ENCODE results near the gene GSTK1.
A peak's percentile ranks its signal among the peaks of the same experiment; 100 is the strongest.
"Not testable (repeated sequence)": the region's sequence is repeated elsewhere in the genome, so short reads cannot be mapped to it uniquely, and the experiment has no call there.

GSTK1 gene

GRCh38 chr7:143263266-143264195, at the start of gene GSTK1:
Gene GSTK1, plus strand, starts transcription at chr7:143263441. Its CDS starts 73 bp downstream, at chr7:143263514.
- FAIRE-seq (no peak), DNase-seq (ENCODE audit: insufficient read length, low spot score) (peak; percentile 68)
- TF ChIP-seq CTCF (IDR thresholded peaks at IDR 0.05; ENCODE audit: insufficient read depth, missing control alignments) = no peak

- DNase-seq (ENCODE audit: insufficient read length, low spot score); FAIRE-seq: not testable (repeated sequence)
Observed at GRCh38 chr7:143213478-143213877, 49.8 kb upstream of the GSTK1 start.

DNA sequence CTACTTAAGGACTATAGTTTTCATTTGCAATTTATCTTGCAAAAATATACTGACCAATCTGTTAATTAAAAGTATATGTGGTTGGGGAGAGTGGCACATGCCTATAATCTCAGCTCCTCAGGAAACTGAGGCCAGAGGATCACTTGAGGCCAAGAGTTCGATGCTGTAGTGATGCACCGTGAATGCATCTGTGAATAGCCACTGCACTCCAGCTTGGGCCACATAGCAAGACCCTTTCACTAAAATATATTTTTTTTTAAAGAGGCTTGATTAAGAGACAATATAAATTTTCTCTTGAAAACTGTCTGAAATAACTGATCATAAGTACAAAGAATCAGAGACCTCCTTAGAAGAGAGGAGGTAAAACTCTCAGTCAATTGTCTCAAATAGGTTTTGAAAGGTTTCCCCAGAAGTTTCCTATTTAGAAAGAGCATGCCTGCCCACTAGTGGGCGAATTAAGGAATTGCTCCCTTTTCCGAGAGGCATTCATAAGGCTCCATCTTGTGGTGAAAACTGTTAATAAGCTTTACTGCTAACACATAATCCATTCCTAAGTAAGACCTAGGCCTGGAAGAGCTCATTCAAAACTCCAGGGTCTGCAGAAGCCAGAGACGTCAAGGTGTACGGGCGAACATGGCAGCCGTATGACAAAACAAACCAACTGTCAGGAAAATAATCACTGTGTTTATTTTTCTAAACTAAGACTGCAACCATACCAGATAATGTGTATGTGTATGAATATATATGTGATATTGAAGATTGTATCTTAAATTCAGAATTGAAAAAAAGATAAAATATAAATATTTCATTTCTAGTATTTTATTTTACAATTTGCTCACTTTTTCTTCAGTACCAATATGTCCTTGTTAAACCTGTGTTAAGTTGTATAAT, 48.2 kb upstream of the GSTK1 start:
- FAIRE-seq (peak; percentile 77), DNase-seq (ENCODE audit: insufficient read length, low spot score) (peak; percentile 60)
- TF ChIP-seq CTCF (IDR thresholded peaks at IDR 0.05; ENCODE audit: insufficient read depth, missing control alignments) = peak; percentile 100

DNA sequence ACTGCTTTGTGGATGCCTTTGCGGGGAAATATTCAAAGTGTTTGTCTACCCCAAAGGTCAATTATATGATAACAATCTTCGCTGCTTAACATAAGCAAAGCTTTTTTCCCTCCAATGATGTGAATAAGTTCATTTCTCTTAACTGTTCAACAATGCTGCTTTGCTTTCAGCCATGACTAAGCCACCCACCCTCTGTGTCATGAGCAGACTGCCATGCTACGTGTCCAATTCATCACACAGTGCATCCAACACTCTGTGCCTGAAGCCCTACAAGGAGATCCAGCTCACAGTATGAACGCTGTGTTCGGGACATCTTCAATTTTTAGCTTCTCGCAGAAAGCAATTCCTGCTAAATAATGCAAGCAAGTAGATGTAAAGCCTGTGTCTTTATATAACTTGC, 47.1 kb upstream of the GSTK1 start:
- TF ChIP-seq CTCF (IDR thresholded peaks at IDR 0.05; ENCODE audit: insufficient read depth, missing control alignments) = no peak
- DNase-seq (ENCODE audit: insufficient read length, low spot score) (no peak), FAIRE-seq (no peak)

DNA sequence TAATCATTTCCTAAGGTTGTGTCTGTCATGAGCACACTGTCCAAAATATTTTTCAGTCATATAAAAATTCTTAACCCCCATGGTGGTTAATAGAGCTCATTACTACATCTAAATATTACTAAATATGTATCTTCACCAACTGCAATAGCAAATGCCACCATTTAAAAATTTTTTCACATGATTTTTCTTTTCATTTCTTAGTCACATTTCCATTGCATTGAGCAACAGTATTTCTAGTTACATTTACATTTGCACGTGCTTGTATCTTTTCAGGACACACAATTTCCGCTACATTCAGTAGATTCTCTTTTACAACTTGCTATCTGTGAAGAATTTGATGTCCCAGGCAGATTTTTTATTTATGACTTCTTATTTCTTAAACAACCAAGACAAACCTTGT, 46.6 kb upstream of the GSTK1 start:
- FAIRE-seq (no peak), DNase-seq (ENCODE audit: insufficient read length, low spot score) (no peak)
- no peak for TF ChIP-seq CTCF (IDR thresholded peaks at IDR 0.05; ENCODE audit: insufficient read depth, missing control alignments)

DNA sequence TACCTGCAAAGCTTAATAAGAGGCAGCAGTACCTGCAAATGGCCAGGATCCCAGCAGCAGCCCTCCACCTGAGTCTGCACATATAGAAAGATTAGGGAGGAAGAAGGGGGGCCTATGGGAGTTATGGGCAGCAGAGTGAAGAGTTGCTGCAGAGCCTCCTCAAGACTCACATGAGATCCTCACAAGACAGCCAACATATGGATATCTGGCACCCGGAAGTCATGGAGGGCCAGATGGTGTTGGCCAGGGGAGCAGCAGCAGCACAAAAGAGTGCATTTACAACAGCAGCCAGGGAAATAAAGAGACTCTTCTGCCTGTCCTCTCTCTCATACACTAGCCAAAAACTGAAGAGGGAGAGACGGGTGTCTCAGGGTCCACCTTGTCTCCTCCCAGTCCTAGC, 45.4 kb upstream of the GSTK1 start:
- DNase-seq (ENCODE audit: insufficient read length, low spot score) (no peak), FAIRE-seq (no peak)
- TF ChIP-seq CTCF (IDR thresholded peaks at IDR 0.05; ENCODE audit: insufficient read depth, missing control alignments) = no peak

DNA sequence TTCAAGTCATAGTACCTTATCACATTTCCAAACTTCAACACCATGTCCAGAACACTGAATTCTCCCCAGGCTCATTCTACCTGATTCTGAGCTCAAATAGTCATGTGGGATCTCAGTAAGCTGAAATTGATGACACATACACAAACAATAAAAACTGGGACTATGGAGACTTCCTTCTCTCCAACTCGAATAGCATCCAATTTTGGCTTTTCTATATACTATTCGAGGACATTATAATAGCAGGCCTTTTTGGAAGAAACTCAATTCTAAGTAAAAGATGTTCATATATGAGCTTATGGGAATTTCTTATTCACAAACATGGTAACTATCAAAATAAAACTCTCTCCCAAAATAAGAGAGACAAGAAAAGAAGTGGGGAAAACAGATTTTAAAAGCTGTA, 42.0 kb upstream of the GSTK1 start:
- FAIRE-seq (no peak), DNase-seq (ENCODE audit: insufficient read length, low spot score) (no peak)
- TF ChIP-seq CTCF (IDR thresholded peaks at IDR 0.05; ENCODE audit: insufficient read depth, missing control alignments) = no peak

Data from D721Med (cell line).